SK-N-SH (cell line): ENCODE data around the gene CCDC13. TPM values are rescaled to one million over a fixed set of nuclear protein-coding genes. Genes with fewer than 3 reads are reported as not detected.

ENCODE experiments used
- CTCF ChIA-PET: fragments of 300-600, 350-600 bp; formaldehyde crosslinking; extraction: SDS; loops from one replicate; lab custom pipeline; 2021; lab: Yijun Ruan, JAX
- POLR2A ChIA-PET: fragments of 350-600 bp; sonication (Branson Sonifier 250); formaldehyde crosslinking; extraction: SDS; loops from one replicate; lab custom pipeline; 2020; ENCODE audit warnings: antibody characterized with exemption, inconsistent platforms; lab: Yijun Ruan, JAX
- DNase-seq: peaks from one replicate; pipeline ENCODE4 v3.0.0; 2012
- H2AFZ ChIP-seq: fragments of 200-600 bp; sonication (generic); 2 replicates; pipeline ENCODE4 v1.8.1; 2016; ENCODE audit warnings: antibody characterized with exemption, mild to moderate bottlenecking, low read depth
- H3F3A ChIP-seq: fragments of 200-600 bp; sonication (generic); replicated peaks from 2 replicates; pipeline ENCODE3; 2016; ENCODE audit warnings: antibody characterized with exemption, mild to moderate bottlenecking; ENCODE audit not compliant: insufficient read depth
- H3K27ac ChIP-seq, 2 experiments: fragments of 200-500 bp in 1 of 2; fragments of 200-600 bp in 1 of 2; sonication (Bioruptor generic) in 1 of 2; sonication (generic), shearing (Covaris generic) in 1 of 2; 2 replicates each; pipeline versions ENCODE4 v1.5.1 to v1.6.1; 2014 to 2016; ENCODE audit warnings: low read depth in 2 of 2, inconsistent platforms in 1 of 2, low read length in 1 of 2, mild to moderate bottlenecking in 1 of 2, mixed read lengths in 1 of 2
- H3K27me3 ChIP-seq: fragments of 200-600 bp; sonication (generic), shearing (Covaris generic); 2 replicates; pipeline ENCODE4 v1.6.1; 2016; ENCODE audit warnings: mixed run types; ENCODE audit not compliant: insufficient read depth
- H3K36me3 ChIP-seq, 2 experiments: fragments of 200-500 bp in 1 of 2; fragments of 200-600 bp in 1 of 2; sonication (Bioruptor generic) in 1 of 2; sonication (generic) in 1 of 2; replicated peaks in 1 of 2; 2 replicates each; pipeline versions ENCODE3 to v1.5.1; 2014 to 2016; ENCODE audit warnings: low read length in 1 of 2, mild to moderate bottlenecking in 1 of 2; ENCODE audit not compliant: insufficient read depth in 2 of 2, control insufficient read depth in 1 of 2
- H3K4me1 ChIP-seq, 2 experiments: fragments of 200-500 bp in 1 of 2; fragments of 200-600 bp in 1 of 2; sonication (Bioruptor generic) in 1 of 2; sonication (generic), shearing (Covaris generic) in 1 of 2; 2 replicates each; pipeline versions ENCODE4 v1.5.1 to v1.6.1; 2014 to 2016; ENCODE audit warnings: low read depth in 1 of 2, low read length in 1 of 2, mixed run types in 1 of 2; ENCODE audit not compliant: insufficient read depth in 2 of 2, control insufficient read depth in 1 of 2
- H3K4me2 ChIP-seq: fragments of 200-600 bp; sonication (generic), shearing (Covaris generic); 2 replicates; pipeline ENCODE4 v1.6.1; 2017; ENCODE audit warnings: mixed run types
- H3K4me3 ChIP-seq, 2 experiments: fragments of 200-500 bp in 1 of 2; fragments of 200-600 bp in 1 of 2; sonication (Bioruptor generic) in 1 of 2; sonication (generic), shearing (Covaris generic) in 1 of 2; 2 replicates each; pipeline versions ENCODE4 v1.5.1 to v1.8.1; 2014 to 2016; ENCODE audit warnings: low read depth in 2 of 2, inconsistent platforms in 1 of 2, low read length in 1 of 2, mild to moderate bottlenecking in 1 of 2, mixed read lengths in 1 of 2, moderate library complexity in 1 of 2
- H3K79me2 ChIP-seq: fragments of 200-600 bp; sonication (generic); 2 replicates; pipeline ENCODE4 v1.8.1; 2017; ENCODE audit warnings: mild to moderate bottlenecking; ENCODE audit not compliant: insufficient read depth
- H3K9ac ChIP-seq: fragments of 200-600 bp; sonication (generic); 2 replicates; pipeline ENCODE4 v1.6.1; 2017; ENCODE audit warnings: mixed run types
- H3K9me2 ChIP-seq: fragments of 200-600 bp; sonication (generic); 2 replicates; pipeline ENCODE4 v1.6.1; 2017; ENCODE audit warnings: mixed run types
- H3K9me3 ChIP-seq: fragments of 200-600 bp; sonication (generic); 2 replicates; pipeline ENCODE4 v1.6.1; 2017; ENCODE audit warnings: mixed run types, mild to moderate bottlenecking, moderate library complexity
- H4K20me1 ChIP-seq: fragments of 200-600 bp; sonication (generic); 2 replicates; pipeline ENCODE4 v1.6.1; 2017; ENCODE audit warnings: mild to moderate bottlenecking, mixed run types; ENCODE audit not compliant: insufficient read depth
- CHD2 ChIP-seq: fragments of 150-350 bp; IDR thresholded peaks from 2 replicates; pipeline ENCODE4 v1.6.1; 2018; ENCODE audit warnings: low read length; ENCODE audit not compliant: partially characterized antibody
- ELF1 ChIP-seq: IDR thresholded peaks from 2 replicates; pipeline ENCODE4 v1.4.0; 2012
- EP300 ChIP-seq, 2 experiments: IDR thresholded peaks; 2 replicates each; pipeline versions ENCODE4 v1.4.0 to v1.6.1; 2012; ENCODE audit warnings: borderline replicate concordance in 1 of 2, low read depth in 1 of 2, low read length in 1 of 2
- FOXJ3 ChIP-seq: sonication (generic); formaldehyde crosslinking; IDR thresholded peaks from 2 replicates; pipeline ENCODE4 v1.5.1; 2020; ENCODE audit warnings: mild to moderate bottlenecking, missing genetic modification reagents
- GABPA ChIP-seq: IDR thresholded peaks from 2 replicates; pipeline ENCODE4 v1.4.0; 2012; ENCODE audit warnings: low read depth, mild to moderate bottlenecking
- JUND ChIP-seq: IDR thresholded peaks from 2 replicates; pipeline ENCODE4 v1.4.0; 2012
- MAX ChIP-seq: IDR thresholded peaks from 2 replicates; pipeline ENCODE4 v1.4.0; 2012; ENCODE audit warnings: low read depth
- MEF2A ChIP-seq: IDR thresholded peaks from 2 replicates; pipeline ENCODE4 v1.4.0; 2012; ENCODE audit warnings: low read depth, borderline replicate concordance
- PBX3 ChIP-seq: IDR thresholded peaks from 2 replicates; pipeline ENCODE4; 2012
- REST ChIP-seq: IDR thresholded peaks from 2 replicates; pipeline ENCODE4 v1.6.1; 2012; ENCODE audit warnings: mild to moderate bottlenecking, low read depth, low read length, moderate library complexity
- RFX5 ChIP-seq: IDR thresholded peaks from 2 replicates; pipeline ENCODE4 v1.6.1; 2012; ENCODE audit warnings: mild to moderate bottlenecking, improper control_type of control experiment, low read length
- TAF1 ChIP-seq: IDR thresholded peaks from 2 replicates; pipeline ENCODE4 v1.6.1; 2012; ENCODE audit warnings: low read depth, mild to moderate bottlenecking, low read length, moderate library complexity, borderline replicate concordance
- TEAD4 ChIP-seq: IDR thresholded peaks from 2 replicates; pipeline ENCODE4 v1.4.0; 2012; ENCODE audit warnings: mild to moderate bottlenecking, borderline replicate concordance; ENCODE audit not compliant: insufficient read depth
- USF1 ChIP-seq: IDR thresholded peaks from 2 replicates; pipeline ENCODE4 v1.4.0; 2012; ENCODE audit warnings: low read depth, borderline replicate concordance
- USF2 ChIP-seq: fragments of 150-350 bp; IDR thresholded peaks from 2 replicates; pipeline ENCODE4 v1.6.1; 2017; ENCODE audit warnings: antibody characterized with exemption, low read length, low read depth, borderline replicate concordance
- ZBTB33 ChIP-seq: IDR thresholded peaks from 2 replicates; pipeline ENCODE4 v1.4.0; 2012; ENCODE audit warnings: low read depth, borderline replicate concordance
- WGBS: methylation state at CpG from one replicate; pipeline ENCODE4 v1.1.6; 2017; ENCODE audit warnings: low lambda C conversion rate; 5-methylcytosine and 5-hydroxymethylcytosine counted together
- polyA plus RNA-seq, 3 experiments: library from polyadenylated mRNA; depleted of rRNA; stranded (reverse); fragments of >200 nt; gene quantifications; 2 replicates each; pipeline ENCODE4 v1.2.3, GENCODE V29; 2012

The CCDC13 gene
- polyA plus RNA-seq, 1 of the 3 experiments (the other 2 are of a cell fraction) = 0.66 TPM

- no peak overlapping the region for H3K27ac ChIP-seq
- no peaks in the 10 kb centered on the region for H3K79me2 ChIP-seq
- no peak for TF ChIP-seq REST
- TF ChIP-seq TAF1 = no peak
- TF ChIP-seq FOXJ3 = no peak
- TF ChIP-seq ZBTB33 = no peak
- no peak for TF ChIP-seq EP300 (IDR thresholded peaks at IDR 0.05; ENCODE audit: borderline replicate concordance in 1 of 2, low read depth in 1 of 2, low read length in 1 of 2)
- no peak for TF ChIP-seq MAX
- no peak for TF ChIP-seq RFX5
- no peak for TF ChIP-seq TEAD4
- no peak for TF ChIP-seq JUND
- TF ChIP-seq CHD2 = no peak
- TF ChIP-seq GABPA = no peak
- no peak for TF ChIP-seq PBX3
- no peak for TF ChIP-seq USF1
- TF ChIP-seq MEF2A = no peak
- TF ChIP-seq ELF1 = no peak
- no peak for TF ChIP-seq USF2
- no peaks in the 10 kb centered on the region for H3F3A ChIP-seq
- no peaks in the 10 kb centered on the region for H3K9me3 ChIP-seq
- no peaks in the 10 kb centered on the region for H3K36me3 ChIP-seq
- peaks cover 0 to 10% of the 10 kb centered on the region in 2 experiments; a peak in 1 of 4 replicates for H3K4me1 ChIP-seq
- no peaks in the 10 kb centered on the region; the same call in 1 of the 2 replicates for H3K27me3 ChIP-seq
- no peaks in the 10 kb centered on the region for H4K20me1 ChIP-seq
- CTCF ChIA-PET = interaction anchor here (1.3 to 3.3 kb wide), 3 partner anchors 10 to 85 kb away, joined by 3 to 16 read pairs (median 11); no protein-coding TSS in a partner anchor
- no peak overlapping the region for H3K4me2 ChIP-seq
- no peak overlapping the region for H2AFZ ChIP-seq
- POLR2A ChIA-PET = no interaction called here
- H3K9ac ChIP-seq = no peak overlapping the region
- 46% methylated on average over 4 of the region's 6 CpGs for WGBS
- H3K4me3 ChIP-seq = no peak overlapping the region
- DNase-seq = no peak
- no peaks in the 10 kb centered on the region for H3K9me2 ChIP-seq
Measured at GRCh38 chr3:42734263-42734860, 38.7 kb downstream of the CCDC13 start.
